DMS79 treated with DMSO at 0.1 percent for 48 hours (cell line): ENCODE results near the gene FGD6.

Experiments
- DNase-seq: peaks from one replicate; lab custom pipeline; 2025; lab: John Stamatoyannopoulos, UW

Gene FGD6

DNA sequence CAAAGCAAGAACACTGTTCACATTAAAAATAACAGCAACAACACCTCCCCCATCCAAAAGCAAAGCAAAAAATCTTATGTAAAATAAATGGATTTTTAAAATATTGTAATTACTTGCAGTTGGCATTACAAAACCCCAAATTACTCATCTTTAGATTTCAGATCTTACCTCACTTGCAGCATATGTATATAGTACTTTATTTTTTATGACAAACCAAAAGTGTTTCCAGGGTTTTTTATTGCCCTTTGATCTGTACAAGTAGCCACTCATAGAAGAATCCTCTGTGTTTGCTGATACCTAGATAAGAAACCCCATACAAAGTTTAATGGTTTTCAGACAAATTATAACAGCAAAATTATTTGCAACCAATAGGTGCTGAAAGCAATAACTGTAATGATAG lies 131.7 kb downstream of the FGD6 start:
- DNase-seq: no peak

DNA sequence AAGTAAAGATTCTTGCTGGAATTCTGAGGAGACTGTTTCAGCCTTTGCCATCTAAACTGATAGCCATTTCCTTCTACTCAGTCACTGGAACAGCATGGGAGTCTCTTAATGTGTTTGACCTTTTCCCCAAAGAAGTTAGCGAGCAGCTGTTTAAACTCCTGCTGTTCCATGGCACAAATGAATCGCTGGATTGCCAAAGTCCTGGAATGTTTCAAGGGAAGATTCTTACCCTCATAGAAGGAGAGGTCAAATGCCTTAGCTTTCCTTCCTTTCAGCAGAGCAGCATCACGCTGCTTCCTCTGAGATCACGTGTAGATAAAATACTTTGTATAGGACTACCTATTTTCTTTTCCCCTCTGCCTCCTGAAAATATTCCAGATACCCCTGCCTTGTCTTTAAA lies 133.3 kb downstream of the FGD6 start:
- DNase-seq: no peak

DNA sequence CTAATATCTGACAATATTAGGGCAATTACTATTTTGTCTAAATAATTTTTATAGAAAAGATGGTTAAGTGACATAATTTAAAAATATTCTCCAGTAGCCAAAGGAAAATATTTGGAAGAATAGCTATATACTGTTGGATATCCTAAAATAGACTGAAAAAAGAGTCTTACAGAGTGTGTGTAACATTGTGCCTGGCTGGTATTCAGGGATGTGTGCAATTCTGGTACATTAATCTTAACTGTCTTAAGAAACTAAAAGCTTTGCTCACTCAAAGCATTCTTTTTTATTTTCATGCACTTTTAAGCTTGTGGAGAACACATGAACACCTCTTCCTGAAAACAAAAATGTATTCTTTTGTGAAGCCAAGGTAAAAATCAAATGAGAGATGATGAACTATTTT lies 133.8 kb downstream of the FGD6 start:
- DNase-seq: no peak

DNA sequence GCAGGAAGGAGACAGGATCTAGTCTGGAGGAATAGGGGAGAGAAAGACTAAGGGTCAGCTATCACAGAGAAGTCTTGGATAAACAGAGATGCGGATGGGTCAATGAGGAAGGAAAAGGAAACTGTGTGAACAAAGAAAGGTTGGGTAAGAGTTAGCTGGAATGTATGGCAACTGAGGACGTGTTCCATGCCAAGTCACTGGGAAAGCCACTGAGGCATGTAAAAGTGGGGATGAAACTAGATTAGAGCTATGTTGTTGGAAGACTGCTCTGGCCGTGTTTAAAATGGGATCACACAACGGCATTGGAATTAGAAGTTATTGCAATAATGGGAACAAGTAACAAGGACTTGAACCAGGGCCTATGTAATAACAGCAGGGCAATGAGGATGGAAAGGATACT lies 139.9 kb downstream of the FGD6 start:
- DNase-seq: no peak

DNA sequence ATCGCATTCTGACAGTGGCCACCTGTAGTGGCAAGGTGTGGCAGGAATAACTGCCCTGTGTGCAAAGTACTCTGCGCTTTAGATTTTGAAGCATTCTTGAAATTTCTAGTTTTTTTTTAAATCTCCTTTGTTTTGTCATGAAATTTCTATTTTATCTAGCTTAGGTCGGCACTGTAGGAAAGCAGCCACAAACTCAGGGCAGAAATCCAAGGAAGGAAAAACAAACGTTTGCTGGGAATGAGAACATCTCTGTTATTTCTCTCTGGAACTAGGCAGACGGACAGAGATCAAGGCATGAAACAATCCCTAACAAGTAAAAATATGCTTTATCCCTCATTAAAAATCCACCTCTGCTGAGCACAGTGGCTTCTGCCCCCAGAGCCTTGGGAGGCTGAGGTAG lies 142.5 kb downstream of the FGD6 start:
- no peak for DNase-seq

DNA sequence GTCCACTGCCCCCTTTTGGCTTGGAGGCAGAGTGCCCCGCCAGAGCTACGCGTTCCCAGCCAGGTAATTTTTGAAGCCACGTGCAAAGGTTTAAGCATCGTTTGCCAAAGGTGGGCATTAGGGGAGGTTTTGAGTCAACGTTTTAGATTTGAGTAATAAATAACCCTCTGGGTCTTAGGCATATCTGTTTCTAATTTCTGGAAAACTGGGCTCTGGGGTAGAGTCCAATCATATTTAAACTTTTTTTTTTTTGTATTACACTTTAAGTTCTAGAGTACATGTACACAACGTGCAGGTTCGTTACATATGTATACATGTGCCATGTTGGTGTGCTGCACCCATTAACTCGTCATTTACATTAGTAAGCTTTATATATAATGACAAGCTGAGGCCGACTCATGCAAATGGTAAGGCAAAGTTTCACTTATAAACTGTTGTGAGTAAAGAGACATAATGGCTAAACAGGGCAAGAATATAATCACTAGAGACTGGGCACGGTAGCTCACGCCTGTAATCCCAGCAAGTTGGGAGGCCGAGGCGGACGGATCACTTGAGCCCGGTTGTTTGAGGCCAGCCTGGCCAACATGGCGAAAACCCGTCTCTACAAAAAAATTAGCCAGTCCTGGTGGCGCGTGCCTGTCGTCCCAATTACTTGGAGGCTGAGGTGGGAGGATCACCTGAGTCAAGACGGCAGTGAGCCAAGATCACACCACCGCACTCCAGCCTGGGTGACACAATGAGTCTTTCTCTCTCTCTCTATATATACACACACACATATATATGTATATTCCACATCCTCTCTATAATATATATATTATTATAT lies 143.4 kb downstream of the FGD6 start:
- no peak for DNase-seq

DNA sequence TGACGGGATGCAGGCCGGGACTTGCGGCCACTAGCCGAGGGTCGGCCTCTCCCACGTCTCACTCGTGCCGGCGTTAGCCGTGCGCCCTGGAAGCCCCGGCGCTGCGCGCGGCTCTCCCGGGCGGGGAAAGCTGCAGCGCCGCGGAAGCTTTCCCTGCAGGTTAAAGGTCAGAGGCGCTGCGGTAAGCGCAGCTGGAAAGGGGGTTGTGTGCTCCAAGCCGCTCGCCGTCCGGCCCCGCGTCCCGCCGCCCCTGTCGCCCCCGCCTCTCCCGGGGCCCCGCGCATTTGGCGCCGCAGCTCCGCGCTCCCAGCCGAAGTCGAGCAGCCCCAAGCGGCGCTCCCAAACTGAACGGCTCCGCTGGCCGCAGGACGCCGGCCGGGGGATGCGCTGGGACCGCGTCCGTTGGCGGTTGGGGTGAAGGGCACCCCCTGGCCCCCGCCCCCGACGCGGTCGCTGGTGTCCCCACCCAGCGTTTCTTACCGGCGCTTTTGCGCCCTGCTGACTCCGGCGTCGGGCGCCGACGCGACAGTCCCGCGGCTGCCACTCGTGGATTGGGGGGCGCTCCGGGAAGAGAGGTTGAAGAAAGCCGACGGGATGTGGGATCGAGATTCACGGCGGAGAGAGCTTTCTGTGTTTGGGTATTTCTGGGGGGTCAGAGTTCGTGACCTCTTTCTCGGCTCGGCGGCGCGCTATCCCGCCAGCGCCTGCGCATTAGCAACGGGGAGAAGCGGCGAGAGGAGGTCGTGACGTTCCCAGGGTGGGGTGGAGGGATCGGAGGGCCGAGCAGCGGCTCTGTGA lies 144.2 kb downstream of the FGD6 start, which contains the start of gene NR2C1:
Gene NR2C1, minus strand, starts transcription at position 719 of the 798 bp plus-strand sequence. CDS start 6,234 bp downstream, outside the sequence.
- DNase-seq: peak; percentile 94

DNA sequence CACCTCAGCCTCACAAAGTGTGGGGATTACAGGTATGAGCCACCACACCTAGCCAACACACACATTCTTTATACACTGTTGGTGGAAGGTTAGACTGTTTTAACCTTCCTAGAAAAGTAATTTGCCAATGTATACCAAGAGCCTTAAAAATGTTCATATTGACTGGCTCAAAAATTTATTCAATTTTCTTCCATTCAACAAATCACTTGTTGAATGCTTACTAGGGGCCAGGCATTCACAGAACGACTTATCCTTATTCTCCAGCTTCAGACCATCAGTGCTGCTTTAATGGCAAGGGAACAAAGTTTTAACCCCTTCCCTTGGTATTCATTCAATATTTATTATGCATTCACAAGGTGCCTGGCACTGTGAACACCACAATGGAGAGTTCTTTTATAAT lies 146.9 kb downstream of the FGD6 start:
- no peak for DNase-seq

DNA sequence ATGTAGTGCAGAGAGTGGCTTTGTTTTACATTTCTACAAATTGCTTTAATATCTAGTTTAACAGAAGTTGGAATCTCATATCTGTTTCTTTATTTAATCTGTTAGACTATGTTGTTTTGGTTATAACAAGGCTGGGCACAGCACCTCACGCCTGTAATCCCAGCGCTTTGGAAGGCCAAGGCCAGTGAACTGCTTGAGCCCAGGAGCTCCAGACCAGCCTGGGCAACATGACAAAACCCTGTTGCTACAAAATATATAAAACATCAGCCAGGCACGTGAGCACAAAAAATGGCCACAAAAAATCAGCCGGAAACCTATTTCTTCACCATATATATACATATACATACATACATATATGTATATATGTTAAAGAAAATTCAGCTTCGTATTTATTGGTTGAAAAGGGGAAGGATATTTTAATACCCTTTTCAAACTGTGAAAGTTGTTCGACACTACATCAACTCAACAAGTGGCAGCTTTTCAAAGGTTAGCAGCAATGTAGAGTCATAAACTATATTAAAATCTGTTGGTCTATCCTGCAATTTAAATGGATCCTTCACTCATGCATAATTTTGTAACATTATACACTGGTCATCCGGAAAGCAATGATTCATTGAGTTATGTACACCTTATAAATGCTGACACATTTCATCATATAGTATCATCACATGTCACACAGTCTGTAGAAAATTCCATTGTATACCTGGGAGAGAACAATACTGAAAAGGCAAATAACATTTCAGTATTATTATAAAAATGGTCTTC lies 151.0 kb downstream of the FGD6 start:
- DNase-seq: no peak

DNA sequence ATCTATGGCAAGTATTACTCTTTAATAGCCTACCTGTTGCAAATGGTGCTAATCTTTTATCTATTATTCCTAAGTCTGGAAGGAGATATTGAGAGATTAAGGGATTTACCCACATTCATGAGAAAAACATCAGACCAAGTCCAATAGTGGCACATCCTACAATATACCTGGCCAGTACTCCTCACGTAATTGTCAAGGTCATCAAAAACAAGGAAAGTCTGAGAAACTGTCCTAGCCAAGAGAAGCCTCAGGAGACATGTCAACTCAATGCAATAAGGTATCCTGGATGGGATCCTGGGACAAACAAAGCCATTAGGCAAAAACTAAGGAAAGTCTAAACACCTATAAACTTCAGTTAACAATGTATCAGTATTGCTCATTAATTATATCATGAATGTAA lies 156.3 kb downstream of the FGD6 start:
- DNase-seq: no peak

DNA sequence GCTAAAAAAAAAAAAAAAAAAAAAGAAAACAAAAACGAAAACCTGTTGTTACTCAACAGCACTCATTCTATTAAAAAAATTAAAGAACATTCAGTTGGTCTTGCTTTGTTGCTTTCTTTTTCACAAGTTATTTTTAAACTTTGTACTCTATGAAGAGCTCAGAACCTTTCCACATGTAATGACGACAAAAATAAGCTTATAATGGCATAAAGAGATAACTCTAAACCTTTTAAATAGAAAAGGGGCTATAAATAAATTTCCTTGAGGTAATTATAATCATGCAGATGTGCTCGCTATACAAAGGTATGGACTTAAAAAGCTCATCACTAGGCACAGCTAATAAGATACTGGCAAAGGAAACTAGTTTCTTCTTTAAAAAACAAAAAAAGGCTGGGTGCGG lies 157.3 kb downstream of the FGD6 start:
- no peak for DNase-seq

DNA sequence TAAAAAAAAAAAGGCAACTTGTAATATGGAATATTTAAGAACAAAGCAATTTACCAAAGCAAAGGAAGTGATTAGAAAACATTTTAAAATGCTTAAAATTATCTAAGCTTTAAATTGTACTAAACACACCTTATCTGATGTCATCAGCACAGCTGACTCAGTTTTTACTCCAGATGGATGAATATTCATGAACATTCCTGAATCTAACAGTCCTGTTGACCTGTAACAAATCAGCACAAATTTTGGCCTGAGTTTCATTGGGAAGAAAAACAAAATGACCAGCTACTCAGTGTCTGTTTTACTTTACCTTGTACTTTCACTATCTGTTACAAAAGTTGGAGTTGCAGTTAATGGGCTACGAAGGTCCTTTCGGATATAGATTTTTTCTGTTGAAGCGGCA lies 159.8 kb downstream of the FGD6 start:
- no peak for DNase-seq

DNA sequence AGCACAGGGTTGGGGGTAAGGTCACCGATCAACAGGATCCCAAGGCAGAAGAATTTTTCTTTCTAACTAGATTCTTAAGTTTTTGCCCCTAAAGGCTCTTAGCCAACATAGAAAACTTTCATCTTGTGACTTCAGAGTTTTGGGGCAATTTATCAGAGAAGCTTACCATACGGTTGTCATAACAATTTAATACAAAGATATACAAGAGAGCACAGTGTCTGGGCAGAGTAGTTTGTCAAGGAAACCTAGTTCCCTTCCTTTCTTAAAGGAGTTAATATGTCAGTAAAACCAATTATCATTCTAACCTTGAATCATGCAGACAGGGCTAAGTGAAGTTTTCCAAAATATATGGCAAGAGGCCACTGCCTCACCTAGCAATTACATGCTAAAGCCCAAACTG lies 162.2 kb downstream of the FGD6 start:
- no peak for DNase-seq

DNA sequence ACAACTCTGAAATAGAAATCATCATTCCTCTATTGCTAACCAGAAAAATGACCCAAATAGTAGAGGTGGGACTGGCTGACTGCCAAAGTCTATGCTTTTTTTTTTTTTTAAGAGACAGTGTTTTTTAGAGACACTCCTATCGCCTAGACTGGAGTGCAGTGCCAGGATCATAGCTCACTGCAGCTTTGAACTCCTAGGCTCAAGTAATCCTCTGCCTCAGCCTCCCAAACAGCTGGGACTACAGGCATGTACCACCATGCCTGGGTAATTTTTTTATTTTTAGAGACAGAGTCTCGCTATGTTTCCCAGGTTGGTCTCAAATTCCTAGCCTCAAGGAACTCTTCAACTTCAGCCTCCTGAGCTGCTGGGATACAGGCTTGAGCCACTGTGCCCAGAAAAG lies 163.1 kb downstream of the FGD6 start:
- DNase-seq: no peak

DNA sequence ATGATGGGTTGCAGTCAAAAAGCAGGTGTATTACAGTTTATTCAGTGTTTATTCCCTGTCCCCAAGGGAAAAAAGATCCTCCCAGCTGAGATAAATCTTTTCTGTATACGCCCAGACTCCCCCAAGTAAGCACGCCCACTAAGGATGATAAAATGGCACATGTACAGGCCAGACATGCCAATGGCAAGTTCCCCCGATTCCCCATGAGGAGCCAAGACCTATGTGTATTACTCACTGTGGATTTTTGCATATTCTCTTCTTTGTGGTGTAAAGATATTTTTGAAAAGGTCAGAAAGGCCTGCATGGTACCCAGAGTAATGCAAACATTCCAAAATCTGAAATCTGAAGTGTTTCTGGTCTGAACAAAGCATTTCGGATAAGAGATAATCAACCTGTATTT lies 166.0 kb downstream of the FGD6 start:
- no peak for DNase-seq

DNA sequence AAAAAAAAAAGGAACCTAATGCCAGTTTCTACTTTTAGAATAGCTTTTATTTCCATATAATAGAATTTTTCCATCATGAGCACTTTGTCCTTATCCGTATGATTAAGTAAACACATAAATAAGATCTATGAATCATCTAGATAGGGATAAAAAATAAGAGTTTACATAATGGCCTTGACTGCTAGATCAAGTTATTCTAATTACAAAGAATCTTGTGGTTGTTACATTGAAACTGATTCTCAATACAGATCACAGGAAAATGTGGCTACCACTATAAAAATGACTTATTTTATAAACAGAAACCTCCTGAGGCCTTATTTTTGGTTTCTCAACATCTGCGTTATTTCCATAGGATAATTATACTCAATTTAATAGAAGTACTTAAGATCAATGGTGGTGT lies 179.4 kb downstream of the FGD6 start:
- no peak for DNase-seq

DNA sequence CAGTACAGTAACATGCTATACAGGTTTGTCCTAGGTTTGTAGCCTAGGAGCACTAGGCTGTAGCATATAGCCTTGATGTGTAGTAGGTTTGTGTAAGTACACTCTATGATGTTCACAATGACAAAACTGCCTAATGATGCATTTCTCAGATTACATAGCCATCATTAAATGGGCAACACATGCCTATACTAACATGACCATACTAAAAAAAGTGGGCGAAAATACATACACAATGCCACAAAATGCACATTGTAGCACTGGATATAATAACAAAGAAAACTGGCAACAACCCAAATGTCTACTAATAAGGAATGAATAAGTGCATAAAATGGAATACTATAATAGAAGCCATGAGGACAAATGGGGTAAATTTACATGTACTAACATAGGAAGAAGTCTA lies 182.5 kb downstream of the FGD6 start:
- no peak for DNase-seq
